Ovary (tissue), 3 donors: ENCODE measurements around the gene TSPEAR.

Experiments used
- CTCF ChIP-seq, 3 donors: fragments of 450-650 bp in 2 of 3; fragments of 200-600 bp in 1 of 3; IDR thresholded peaks; one replicate each; pipeline versions ENCODE4 v1.5.1 to v1.8.0; 2016 to 2022; ENCODE audit warnings: antibody characterized with exemption in 3 of 3, mild to moderate bottlenecking in 1 of 3
- POLR2A ChIP-seq: fragments of 450-650 bp; IDR thresholded peaks from one replicate; pipeline ENCODE4 v1.6.1; 2017; ENCODE audit warnings: antibody characterized with exemption, mild to moderate bottlenecking, moderate library complexity
- donor health status: DM: no; HTN: no; CAD: no.

- TF ChIP-seq CTCF (IDR thresholded peaks at IDR 0.05) (no peak), POLR2A (no peak)
These were observed 12.1 kb upstream of the TSPEAR start for GRCh38 chr21:44723177-44724131.
